CD4-positive, alpha-beta T cell treated with Interleukin-6 at 100 ng/mL for 8 hours (primary cell): ENCODE measurements around the gene TNNI3.
A peak's percentile ranks its signal among the peaks of the same experiment; 100 is the strongest.
"Not testable (repeated sequence)": the region's sequence is repeated elsewhere in the genome, so short reads cannot be mapped to it uniquely, and the experiment has no call there.

Experiments used
- DNase-seq: peaks from one replicate; pipeline ENCODE4 v3.0.0-alpha.2; 2020; ENCODE audit warnings: mixed read lengths, low spot score

The TNNI3 gene

DNA sequence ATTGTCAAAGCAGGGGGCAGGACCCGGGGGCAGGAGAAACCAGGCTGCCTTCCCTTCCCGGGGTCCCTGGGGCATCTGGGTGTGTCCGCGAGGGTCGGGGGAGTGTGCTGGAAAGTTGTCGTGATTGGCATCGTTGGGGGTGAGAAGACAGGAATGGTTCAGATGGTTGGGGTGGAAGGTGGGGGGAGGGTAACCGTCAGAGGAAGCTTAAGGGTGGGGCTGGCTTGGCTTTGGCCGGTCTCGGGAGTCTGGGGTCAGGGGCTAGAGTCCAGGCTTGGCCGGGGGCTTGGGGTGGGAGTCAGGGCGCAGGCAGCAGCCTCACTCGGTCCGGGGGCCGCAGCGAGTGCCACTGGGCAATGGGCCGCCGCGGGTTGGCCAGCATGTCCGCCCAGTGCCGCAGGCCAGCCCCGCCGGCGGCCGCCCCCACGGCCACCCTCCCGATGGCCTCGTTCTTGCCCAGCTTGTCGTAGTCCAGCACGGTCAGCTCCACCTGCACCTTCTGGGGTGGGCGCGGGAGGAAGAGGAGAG is 15.7 kb upstream of the TNNI3 start:
- DNase-seq = no peak

DNA sequence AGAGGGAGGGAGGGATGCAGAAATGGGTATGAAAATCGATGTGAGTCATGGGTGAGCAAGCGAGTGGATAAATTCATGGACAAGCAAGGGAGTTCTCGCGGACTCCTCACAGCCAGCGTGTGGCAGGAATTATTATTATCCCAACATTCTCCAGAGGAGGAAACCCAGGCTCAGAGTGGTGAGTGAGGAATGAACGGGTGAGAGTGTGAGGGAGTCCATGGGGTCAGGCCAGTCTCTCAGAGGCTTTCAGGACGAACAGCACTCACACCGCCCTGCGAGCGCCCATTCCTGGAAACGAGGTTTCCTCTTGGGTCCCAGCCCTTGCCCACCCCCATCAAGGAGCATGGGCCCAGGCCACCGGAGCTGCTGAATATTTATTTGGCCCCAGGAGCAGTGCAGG is 15.2 kb upstream of the TNNI3 start:
- DNase-seq = no peak

DNA sequence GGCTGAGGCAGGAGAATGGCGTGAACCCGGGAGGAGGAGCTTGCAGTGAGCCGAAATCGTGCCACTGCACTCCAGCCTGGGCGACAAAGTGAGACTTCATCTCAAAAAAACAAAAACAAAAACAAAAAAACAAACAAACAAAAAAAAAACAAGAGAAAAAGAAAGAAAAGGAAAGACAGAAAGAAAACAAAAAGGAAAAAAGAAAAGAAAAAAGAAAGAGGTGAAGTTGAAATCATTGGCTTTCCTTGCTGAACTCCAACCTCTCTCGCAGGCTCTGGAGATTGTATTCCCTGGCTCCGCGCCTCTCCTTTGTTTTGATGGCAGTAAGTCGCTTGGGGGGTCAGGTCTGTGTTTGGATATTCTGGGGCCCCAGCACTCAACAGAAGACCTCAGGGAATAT is 14.8 kb upstream of the TNNI3 start:
- DNase-seq = not testable (repeated sequence)

DNA sequence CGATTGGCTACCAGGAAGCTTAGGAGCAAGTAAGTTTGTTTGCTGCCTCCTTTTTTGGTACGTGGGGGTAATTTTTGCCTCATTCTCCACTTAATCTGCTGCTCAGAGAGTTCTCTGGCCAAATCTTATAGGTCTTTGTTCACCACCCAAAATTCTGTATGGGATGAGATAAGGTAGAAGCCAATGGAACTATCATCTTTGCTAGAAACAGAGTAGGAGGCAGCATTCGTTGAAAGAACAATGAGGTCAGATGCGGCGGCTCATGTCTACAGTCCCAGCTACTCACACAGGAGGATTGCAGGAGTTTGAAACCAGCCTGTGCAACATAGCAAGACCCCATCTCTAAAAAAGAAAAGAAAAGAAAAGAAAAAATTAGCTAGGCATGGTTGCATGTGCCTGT is 13.9 kb upstream of the TNNI3 start:
- DNase-seq = no peak

DNA sequence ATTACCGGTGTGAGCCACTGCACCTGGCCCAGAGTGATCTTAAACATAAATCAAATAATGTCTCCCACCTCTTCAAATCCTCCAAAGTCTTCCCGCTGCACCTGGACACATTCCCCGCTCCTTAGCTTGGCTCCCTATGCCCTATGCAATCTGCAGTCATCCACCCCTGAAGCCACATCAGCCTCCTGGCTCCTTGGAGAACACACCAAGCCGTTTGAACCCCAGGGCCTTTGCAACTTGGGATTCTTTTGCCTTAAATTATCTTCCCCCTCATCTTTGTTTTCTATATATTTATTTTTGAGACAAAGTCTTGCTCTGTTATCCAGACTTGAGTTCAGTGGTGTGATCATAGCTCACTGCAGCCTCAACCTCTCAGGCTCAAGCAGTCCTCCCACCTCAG is 11.6 kb upstream of the TNNI3 start:
- no peak for DNase-seq

DNA sequence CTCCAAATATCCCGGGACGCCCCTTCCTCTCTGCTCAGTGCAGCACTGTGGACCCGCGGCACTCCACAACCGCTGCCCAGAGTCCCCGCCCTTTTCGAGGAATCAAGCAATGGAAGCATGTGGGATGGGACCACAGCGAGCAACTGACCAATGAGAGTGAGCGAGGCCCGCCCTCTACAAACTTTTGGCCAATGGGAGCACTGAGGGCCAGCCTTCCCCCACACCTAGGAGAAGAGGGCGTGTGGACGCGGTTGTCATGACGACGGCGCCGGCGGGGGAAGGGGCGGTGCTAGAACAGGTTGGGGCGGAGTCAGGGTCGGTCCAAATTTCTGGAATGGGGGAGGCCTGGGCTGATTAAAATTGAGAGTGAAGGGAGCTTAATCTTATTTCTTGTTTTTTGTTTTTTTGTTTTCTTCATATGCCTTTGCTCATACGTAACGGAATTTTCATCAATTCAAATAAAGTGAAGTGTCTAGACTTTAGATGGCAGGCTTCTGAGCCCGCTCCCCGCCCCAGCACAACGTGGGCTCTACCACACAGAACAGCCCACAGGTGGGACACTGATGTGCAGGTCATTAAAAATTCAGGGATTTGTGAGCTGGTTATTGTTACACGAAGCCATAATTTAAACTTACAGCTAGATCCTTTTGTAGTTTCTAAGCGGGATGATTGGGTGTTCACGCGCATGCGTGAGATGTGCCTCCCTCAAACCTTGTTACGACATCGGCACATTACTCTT is 9.2 kb upstream of the TNNI3 start, which contains the start of gene DNAAF3:
Gene DNAAF3 (minus strand): TSS at position 84 of the 739 bp plus-strand sequence. CDS start 200 bp downstream, outside the sequence.
- DNase-seq = peak; percentile 16

DNA sequence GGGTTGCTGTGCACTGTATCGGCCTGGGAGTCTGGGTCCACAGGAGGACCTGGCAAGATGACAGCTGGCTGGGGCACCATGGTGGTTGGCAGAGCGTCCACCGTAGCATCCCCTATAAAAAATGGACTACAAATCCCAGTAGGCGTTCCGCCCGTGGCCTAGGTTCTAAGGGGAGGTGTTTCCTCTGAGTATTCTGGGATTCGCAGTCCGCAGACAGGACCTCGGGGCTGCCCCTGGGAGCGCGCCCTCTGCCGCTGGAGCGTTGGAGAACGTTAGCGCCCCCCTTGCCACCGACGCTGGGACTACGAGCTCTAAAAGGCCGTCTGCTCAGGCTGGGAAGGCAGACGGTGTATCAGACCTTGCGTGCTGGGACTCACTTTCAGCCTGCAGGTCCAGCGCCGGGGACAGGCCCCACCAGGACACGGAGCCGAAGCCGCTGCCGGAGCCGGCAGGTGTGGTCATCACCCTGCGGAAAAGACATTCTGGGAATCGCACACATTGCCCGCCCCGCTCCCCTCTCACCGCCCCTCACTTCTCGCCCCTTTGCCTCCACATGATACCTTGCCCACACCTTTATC is 8.5 kb upstream of the TNNI3 start:
- no peak for DNase-seq

DNA sequence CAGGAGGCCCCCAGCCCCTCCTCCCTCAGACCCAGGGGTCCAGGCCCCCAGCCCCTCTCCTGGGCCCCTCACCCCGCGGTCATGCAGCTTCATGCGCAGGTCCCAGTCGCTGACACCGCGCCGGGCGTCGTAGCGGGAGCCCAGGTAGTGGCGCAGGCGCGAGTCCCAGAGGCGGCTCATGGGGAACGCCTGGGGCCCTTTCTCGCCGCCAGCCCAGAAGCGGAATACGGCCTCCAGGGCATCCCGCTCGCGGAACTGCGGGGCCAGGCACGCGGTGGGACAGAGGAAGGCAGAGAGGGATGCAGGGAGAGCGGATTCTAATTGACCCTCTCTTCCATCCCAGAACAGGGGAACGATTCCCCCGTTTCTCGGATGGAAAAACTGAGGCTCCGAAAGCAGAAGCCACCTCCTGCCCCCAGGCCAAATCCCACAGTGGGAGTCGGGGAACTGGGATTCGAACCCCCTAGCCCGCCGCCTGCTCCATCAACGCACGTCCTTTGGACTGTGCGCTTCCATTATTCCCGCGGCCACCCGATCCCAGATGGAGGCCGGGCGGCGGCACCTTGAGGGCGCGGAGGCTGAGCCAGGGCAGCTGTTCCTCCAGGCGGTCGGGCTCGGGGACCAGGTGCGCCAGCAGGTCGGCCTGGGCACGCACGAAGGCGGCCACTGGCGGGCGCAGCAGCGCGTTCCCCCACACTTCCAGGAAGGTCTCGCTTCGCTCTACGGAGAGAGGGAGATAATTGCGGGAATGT is 4.2 kb upstream of the TNNI3 start:
- DNase-seq = no peak

DNA sequence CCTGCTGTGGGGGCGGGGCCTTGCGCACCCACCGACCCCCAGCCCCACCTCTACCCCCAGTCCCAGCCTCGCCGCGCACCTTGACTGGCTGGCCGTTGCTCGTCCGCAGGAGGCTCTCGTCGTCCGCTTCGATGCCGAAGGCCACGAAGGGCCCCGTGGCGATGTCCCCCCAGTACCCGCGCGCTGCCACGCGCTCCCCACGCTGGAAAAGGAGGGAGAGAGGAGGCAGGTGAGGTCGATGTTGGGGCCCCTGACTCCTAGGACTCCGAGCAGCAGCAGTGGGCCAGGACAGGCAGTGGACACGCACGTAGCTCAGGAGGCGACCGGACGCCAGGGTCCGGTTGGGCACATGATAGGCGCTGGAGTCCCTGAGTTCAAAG is 3.4 kb upstream of the TNNI3 start:
- DNase-seq = no peak

DNA sequence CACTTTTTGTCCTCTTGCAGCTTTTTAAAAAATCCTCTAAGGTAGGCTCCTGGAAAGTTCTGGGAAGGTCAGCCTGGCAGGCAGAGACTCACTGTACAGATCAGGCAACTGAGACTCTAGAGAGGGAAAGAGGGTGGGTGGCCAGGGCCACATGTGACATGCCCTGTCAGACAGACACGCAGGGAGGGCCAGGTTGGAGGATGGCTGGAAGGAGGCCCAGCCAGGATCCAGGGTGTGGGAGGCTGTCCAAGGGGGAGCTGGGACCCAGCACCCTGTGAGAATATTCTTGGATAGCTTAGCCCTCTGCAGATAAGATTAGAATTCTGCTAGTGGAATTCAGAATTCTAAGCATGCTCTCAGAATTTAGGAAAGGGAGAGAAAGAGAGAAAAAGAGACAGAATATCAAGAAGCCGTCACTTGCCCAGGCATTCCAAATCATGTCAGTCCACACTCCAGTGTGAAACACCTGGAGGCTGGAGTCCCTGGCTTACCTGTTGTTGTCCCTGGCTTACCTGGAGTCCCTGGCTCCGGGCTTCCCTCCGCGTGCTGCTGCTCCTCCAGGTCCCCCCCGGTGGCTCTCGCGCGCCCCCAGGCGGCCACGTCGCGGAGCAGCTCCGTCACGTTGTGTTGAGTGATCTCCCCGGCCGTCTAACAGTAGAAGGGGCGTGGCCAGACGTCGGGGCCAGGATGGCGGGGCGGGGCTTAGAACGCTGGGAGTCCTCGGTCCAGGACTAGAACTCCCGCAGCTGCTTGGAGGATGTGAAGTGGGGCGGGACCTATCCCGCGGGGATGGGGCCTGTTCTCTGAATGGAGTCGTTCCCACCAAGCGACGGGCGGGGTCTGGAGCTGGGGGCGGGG is 2.8 kb upstream of the TNNI3 start:
- peak; percentile 76 for DNase-seq

DNA sequence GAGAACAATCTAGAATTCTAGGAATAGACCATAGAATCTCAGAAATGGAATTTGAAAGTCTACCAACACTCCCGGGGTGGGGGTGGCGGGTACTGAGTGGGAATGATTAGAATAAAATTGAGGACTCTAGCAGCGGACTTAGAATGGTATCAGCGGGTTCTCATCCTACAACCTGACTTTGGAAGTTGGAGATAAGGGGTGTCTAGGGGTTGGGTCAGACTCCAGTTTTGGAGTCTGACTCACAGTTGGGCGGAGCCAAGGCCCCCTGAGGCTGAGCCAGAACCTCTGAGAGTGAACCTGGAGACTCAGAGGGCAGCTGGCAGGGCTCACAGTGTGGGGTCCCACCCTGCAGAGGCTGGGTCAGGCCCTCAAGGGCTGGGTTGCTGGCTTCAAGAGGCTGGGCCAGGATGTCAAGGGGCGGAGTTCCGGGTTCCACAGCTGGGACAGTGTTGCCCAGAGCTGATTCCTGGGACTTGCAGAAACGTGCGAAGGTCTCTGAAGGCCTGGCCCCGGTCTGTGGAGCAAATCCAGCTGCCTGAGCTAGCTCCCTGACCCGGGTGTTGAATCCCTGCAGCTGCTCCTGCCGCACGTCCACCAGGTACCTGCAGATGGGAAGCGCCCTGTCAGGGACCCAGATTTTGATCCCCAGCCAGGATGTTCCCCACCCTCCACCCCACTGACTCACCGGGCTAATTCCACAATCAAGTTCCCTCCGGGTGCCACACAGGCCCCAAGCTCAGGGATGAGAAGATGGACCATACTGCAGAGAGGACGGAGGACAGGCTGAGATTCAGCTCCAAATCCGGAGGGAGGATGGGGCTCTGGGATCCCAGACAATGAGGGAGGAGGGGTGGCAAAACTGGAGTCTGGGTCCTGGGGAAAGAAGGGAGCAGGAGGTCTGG is 1.6 kb upstream of the TNNI3 start:
- DNase-seq = no peak

DNA sequence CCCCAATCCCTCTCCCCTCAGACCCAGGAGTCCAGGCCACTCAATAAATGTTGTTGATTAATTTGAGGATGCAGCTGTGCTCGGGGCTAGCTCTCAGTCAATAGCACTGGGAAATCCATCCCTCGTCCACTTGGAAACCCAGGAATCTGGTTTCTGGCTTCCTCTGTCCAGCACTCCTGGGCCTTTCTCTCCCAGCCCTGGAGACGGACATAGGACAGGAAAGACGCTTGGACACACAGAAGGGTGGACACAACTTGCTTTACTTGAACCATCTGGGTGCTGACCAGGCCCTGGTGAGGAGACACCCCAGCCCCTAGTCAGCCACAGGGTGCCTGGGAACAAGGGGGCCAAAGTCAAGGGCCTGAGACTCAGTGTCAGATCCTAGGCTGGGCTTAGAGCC is 891 bp upstream of the TNNI3 start:
- DNase-seq = no peak

DNA sequence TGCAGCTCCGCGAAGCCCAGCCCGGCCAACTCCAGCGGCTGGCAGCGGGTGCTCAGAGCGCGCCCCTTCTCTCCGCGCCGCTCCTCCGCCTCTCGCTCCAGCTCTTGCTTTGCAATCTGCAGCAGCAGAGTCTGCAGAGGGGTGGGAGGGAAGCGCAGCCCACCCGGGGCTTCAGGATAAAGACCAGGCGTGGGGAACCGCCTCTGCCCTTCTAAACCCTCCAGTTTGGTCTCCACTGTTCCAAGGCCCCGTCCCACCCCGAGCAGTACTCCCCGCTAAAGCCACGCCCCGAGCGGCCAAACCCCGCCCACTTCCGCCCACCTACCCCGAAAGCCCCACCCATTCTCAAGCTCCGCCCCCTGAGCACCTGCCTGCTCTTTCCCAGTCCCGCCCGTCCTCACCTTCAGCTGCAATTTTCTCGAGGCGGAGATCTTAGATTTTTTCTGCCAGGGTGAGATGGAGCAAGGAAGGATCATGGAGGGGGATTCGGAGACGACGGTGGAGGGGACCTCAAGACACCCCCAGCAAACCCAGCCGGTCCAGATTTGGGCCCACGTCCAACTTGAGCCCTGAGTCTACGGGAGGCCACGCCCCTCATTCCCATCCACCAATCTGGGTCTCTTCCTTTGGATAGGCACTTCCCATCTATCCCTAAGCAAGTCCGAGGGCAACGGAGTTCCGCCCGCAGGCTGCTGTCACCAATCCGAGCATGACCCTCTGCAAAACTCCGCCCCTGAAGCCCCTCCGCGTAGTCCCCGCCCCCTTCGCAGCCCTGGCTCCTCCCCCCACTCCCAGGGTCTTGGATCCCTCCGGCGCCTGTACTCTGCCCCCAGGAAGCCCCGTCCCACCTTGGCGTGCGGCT is 1.1 kb downstream of the TNNI3 start:
- DNase-seq = no peak

DNA sequence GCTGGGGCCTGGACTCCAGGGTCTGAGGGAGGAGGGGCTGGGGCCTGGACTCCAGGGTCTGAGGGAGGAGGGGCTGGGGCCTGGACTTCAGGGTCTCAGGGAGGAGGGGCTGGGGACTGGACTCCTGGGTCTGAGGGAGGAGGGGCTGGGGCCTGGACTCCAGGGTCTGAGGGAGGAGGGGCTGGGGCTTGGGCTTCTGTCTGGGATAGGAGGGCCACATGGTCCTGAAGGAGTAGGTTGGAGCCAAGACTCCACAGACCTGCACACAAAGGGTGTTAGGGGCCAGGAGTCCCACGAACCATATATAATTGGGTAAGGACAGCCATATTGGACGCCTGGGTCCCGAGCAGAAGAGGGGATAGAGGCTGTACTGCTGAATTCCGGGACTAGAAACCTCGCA is 1.7 kb downstream of the TNNI3 start:
- not testable (repeated sequence) for DNase-seq

DNA sequence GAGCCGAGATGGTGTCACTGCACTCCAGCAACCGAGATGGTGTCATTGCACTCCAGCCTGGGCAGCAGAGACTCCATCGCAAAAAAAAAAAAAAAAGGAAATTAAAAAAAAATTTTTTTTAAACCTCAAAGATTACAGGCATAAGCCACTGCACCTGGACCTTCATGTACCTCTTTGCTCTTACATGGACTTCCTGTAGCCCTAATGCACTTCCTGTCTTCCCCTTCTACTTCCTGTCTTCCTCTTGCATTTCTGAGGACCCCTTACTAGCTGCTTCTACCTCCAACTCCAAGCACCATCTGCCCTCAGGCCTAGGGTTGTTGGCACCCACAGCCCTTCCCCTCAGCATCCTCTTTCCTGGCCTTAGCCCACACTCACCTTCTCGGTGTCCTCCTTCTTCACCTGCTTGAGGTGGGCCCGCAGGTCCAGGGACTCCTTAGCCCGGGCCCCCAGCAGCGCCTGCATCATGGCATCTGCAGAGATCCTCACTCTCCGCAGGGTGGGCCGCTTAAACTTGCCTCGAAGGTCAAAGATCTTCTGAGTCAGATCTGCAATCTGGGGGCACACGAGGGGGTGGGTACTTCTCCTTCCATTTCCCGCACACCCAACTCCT is 3.8 kb downstream of the TNNI3 start:
- DNase-seq = no peak

DNA sequence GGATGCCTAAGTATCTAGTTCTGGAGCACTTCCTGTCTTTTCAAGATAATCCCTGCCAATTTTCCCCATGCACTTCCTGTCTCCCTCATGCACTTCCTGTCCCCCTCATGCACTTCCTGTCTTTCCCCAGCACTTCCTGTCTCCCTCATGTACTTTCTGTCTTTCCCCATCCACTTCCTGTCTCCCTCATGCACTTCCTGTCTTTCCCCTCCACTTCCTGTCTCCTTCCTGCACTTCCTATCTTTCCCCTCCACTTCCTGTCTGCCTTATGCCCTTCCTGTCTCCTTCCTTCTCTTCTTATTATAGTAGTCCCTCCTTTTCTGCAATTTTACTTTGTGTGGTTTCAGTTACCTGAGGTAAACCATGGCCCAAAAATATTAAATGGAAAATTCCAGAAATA is 5.5 kb downstream of the TNNI3 start:
- DNase-seq = no peak

DNA sequence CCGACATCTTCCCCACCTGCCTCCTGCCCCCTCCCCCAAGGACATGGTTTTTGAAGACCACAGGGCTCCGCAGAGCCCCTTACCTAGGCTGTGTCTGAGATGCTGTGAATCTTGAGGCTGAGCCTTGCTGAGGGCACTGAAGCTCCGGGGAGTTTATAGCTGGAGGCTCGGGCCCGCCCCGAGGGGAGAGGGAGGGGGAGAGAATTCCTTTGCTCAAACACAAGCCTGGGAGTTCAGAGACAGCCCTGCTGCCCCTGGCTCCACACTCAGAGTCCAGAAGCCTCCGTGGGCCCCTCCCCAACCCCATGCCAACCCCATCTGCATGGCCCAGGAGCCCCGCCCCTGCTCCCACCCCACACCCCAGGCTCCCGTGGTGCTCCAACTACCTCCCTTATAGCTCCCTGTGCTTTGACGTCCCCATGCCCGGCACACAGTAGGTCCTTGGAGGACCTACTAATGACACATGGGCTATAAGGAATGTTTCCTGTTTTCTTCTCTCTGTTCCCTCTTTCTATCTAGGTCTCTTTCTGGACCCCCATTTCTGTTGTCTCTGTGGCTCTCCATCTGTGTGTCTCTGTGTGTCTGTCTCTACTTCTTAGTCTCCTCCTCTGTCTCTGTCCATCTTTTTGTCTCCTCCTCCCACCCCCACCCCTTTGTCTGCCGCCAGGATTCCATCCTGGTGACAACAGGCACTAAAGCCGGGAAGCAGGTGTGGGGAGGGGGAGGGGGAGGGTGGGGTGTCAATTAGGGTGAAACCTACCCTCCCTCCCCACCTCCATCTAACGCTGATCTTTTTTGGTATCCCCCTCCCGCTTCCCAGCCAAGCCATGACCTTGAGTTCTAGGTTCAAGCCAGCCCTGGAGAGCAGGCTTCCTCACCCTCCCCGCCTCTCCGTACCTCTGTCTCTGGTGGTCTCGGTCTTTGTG is 8.2 kb downstream of the TNNI3 start, which contains the start of gene TNNT1:
Gene TNNT1 (minus strand): TSS at position 129 of the 926 bp plus-strand sequence. CDS start 2,049 bp downstream, outside the sequence.
- no peak for DNase-seq

DNA sequence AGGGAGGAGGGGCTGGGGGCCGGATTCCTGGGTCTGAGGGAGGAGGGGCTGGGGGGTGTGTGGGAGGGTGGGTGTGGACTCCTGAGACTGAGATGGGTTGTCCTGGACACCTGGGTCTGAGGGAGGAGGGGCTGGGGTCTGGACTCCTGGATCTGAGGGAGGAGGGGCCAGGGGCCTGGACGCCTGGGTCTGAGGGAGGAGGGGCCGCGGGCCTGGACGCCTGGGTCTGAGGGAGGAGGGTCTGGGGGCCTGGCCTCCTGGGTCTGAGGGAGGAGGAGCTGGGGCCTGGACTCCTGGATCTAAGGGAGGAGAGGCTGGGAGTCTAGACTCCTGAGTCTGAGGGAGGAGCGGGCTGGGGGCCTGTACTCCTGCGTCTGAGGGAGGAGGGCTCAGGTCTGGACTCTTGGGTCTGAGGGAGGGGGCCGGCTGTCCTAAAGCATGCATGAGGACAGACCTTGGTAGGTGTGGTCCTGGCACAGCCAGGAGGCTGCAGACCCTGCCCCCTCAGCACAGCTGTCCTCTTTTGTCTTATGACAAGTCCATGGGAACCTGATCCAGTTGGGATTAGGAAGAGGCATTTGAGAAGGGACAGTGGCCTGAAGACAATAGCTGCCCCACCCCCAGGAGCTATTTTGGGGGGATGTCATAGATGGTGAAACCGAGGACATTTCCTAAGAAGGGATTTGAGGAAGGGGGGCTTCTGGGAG is 9.8 kb downstream of the TNNI3 start:
- DNase-seq = no peak
